Astrocyte (in vitro differentiated cells and primary cell): ENCODE data around the gene RNF186. TPM values are rescaled to one million over a fixed set of nuclear protein-coding genes. Genes with fewer than 3 reads are reported as not detected.

ENCODE experiments used
- DNase-seq: peaks from one replicate; pipeline ENCODE4 v3.0.0-alpha.2; 2010; ENCODE audit warnings: low read depth
- FAIRE-seq: peaks from 2 replicates; lab custom pipeline; 2011; peaks lifted over from hg19 to GRCh38; lab: Jason Lieb, UNC
- H2AFZ ChIP-seq: 2 replicates; pipeline ENCODE4 v1.6.0; 2012; ENCODE audit warnings: low read depth, low read length, inconsistent platforms
- H3K27ac ChIP-seq: 2 replicates; pipeline ENCODE4 v1.5.1; 2011; ENCODE audit warnings: low read depth, low read length, inconsistent platforms
- H3K27me3 ChIP-seq: 2 replicates; pipeline ENCODE4 v1.6.0; 2011; ENCODE audit warnings: low read length, inconsistent platforms; ENCODE audit not compliant: insufficient read depth
- H3K36me3 ChIP-seq: 2 replicates; pipeline ENCODE4 v1.5.1; 2011; ENCODE audit warnings: low read length, inconsistent platforms; ENCODE audit not compliant: insufficient read depth
- H3K4me1 ChIP-seq: 2 replicates; pipeline ENCODE4 v1.5.1; 2011; ENCODE audit warnings: low read length, inconsistent platforms; ENCODE audit not compliant: insufficient read depth
- H3K4me2 ChIP-seq: 2 replicates; pipeline ENCODE4 v1.6.0; 2012; ENCODE audit warnings: low read length, inconsistent platforms
- H3K4me3 ChIP-seq: 2 replicates; pipeline ENCODE4 v1.5.1; 2011; ENCODE audit warnings: low read depth, mild to moderate bottlenecking, low read length, inconsistent platforms; ENCODE audit not compliant: insufficient read depth
- H3K79me2 ChIP-seq: 2 replicates; pipeline ENCODE4 v1.6.0; 2012; ENCODE audit warnings: mild to moderate bottlenecking, low read length, inconsistent platforms; ENCODE audit not compliant: insufficient read depth
- H3K9ac ChIP-seq: 2 replicates; pipeline ENCODE4 v1.6.0; 2012; ENCODE audit warnings: mild to moderate bottlenecking, low read length, inconsistent platforms
- H3K9me3 ChIP-seq: 2 replicates; pipeline ENCODE4 v1.5.1; 2012; ENCODE audit warnings: low read depth, mild to moderate bottlenecking, low read length, inconsistent platforms; ENCODE audit not compliant: insufficient read depth
- H4K20me1 ChIP-seq: 2 replicates; pipeline ENCODE4 v1.6.0; 2012; ENCODE audit warnings: low read length, inconsistent platforms; ENCODE audit not compliant: insufficient read depth
- H3K27ac Mint-ChIP-seq: one replicate; pipeline ENCODE4 v1.8.0; 2021; ENCODE audit warnings: mild to moderate bottlenecking, mixed read lengths; ENCODE audit not compliant: unreplicated experiment
- H3K27me3 Mint-ChIP-seq: one replicate; pipeline ENCODE4 v1.8.0; 2021; ENCODE audit warnings: low read depth, mixed read lengths; ENCODE audit not compliant: unreplicated experiment
- H3K36me3 Mint-ChIP-seq: one replicate; pipeline ENCODE4 v1.8.0; 2021; ENCODE audit warnings: low read depth, mixed read lengths; ENCODE audit not compliant: unreplicated experiment
- H3K4me1 Mint-ChIP-seq: one replicate; pipeline ENCODE4 v1.8.0; 2021; ENCODE audit warnings: low read depth, mixed read lengths; ENCODE audit not compliant: unreplicated experiment
- H3K4me3 Mint-ChIP-seq: one replicate; pipeline ENCODE4 v1.8.0; 2021; ENCODE audit warnings: mild to moderate bottlenecking, moderate library complexity, mixed read lengths; ENCODE audit not compliant: unreplicated experiment
- H3K9me3 Mint-ChIP-seq: one replicate; pipeline ENCODE4 v1.8.0; 2021; ENCODE audit warnings: mild to moderate bottlenecking, mixed read lengths; ENCODE audit not compliant: unreplicated experiment
- CTCF ChIP-seq: IDR thresholded peaks from 2 replicates; pipeline ENCODE4 v1.5.1; 2011; ENCODE audit warnings: low read depth, mild to moderate bottlenecking, inconsistent platforms, low read length, moderate library complexity; ENCODE audit not compliant: insufficient read depth
- EZH2 ChIP-seq: IDR thresholded peaks from 2 replicates; pipeline ENCODE4 v1.6.1; 2012; ENCODE audit warnings: mild to moderate bottlenecking, low read length, inconsistent platforms; ENCODE audit not compliant: insufficient read depth
- total RNA-seq: library from RNA; stranded (reverse); gene quantifications from 2 replicates; pipeline ENCODE4 v1.2.1, GENCODE V29; 2021

RNF186 gene
- total RNA-seq, 1 donor from 2014 or later = not detected

- Mint-ChIP-seq H3K9me3 (no peaks in the 10 kb centered on the region), H3K4me3 (no peak overlapping the region), H3K27me3 (peaks cover 27% of the 10 kb centered on the region), H3K4me1 (no peaks in the 10 kb centered on the region), H3K36me3 (no peaks in the 10 kb centered on the region), H3K27ac (no peak overlapping the region)
- Histone ChIP-seq H3K27me3 (no peaks in the 10 kb centered on the region), H3K9ac (no peak overlapping the region), H3K36me3 (no peaks in the 10 kb centered on the region), H3K27ac (no peak overlapping the region), H3K4me1 (peaks cover 4% of the 10 kb centered on the region), H3K79me2 (no peaks in the 10 kb centered on the region), H4K20me1 (no peaks in the 10 kb centered on the region), H2AFZ (no peak overlapping the region), H3K4me3 (no peak overlapping the region), H3K9me3 (no peaks in the 10 kb centered on the region), H3K4me2 (no peak overlapping the region)
- TF ChIP-seq CTCF = no peak
- no peak for TF ChIP-seq EZH2
- no peak for FAIRE-seq
- no peak for DNase-seq
Measured at GRCh38 chr1:19815801-19816736, 986 bp upstream of the RNF186 start.

- no peaks in the 10 kb centered on the region for H3K79me2 ChIP-seq
- TF ChIP-seq EZH2 (no peak), CTCF (no peak)
- H3K9me3 ChIP-seq = no peaks in the 10 kb centered on the region
- H3K9ac ChIP-seq = no peak overlapping the region
- H3K27me3 ChIP-seq = no peaks in the 10 kb centered on the region
- no peak overlapping the region for H3K4me2 ChIP-seq
- FAIRE-seq (no peak), DNase-seq (no peak)
- Mint-ChIP-seq H3K27ac (no peak overlapping the region), H3K4me1 (no peaks in the 10 kb centered on the region), H3K4me3 (no peak overlapping the region), H3K36me3 (no peaks in the 10 kb centered on the region), H3K9me3 (peaks cover 2% of the 10 kb centered on the region), H3K27me3 (peaks cover 33% of the 10 kb centered on the region)
- no peak overlapping the region for H3K27ac ChIP-seq
- no peaks in the 10 kb centered on the region for H3K36me3 ChIP-seq
- H3K4me3 ChIP-seq = no peak overlapping the region
- H4K20me1 ChIP-seq = no peaks in the 10 kb centered on the region
- no peak overlapping the region for H2AFZ ChIP-seq
- peaks cover 4% of the 10 kb centered on the region for H3K4me1 ChIP-seq
Measured at GRCh38 chr1:19814244-19814661, 830 bp downstream of the RNF186 start.

GRCh38 chr1:19813643-19813960, 1.5 kb downstream of the RNF186 start:
- Histone ChIP-seq H3K79me2 (no peaks in the 10 kb centered on the region), H4K20me1 (no peaks in the 10 kb centered on the region), H3K4me1 (peaks cover 4% of the 10 kb centered on the region), H3K4me2 (no peak overlapping the region), H3K4me3 (no peak overlapping the region), H3K9ac (no peak overlapping the region), H3K36me3 (no peaks in the 10 kb centered on the region), H3K27ac (no peak overlapping the region), H3K27me3 (no peaks in the 10 kb centered on the region), H2AFZ (no peak overlapping the region), H3K9me3 (no peaks in the 10 kb centered on the region)
- H3K9me3 Mint-ChIP-seq = peaks cover 4% of the 10 kb centered on the region
- no peaks in the 10 kb centered on the region for H3K4me1 Mint-ChIP-seq
- peaks cover 32% of the 10 kb centered on the region for H3K27me3 Mint-ChIP-seq
- TF ChIP-seq EZH2 (no peak), CTCF (no peak)
- H3K4me3 Mint-ChIP-seq = no peak overlapping the region
- H3K27ac Mint-ChIP-seq = no peak overlapping the region
- no peak for DNase-seq
- no peak for FAIRE-seq
- H3K36me3 Mint-ChIP-seq = no peaks in the 10 kb centered on the region
